GM12878 (cell line): ENCODE results near the gene PTH2R. TPM values are rescaled to one million over a fixed set of nuclear protein-coding genes. Genes with fewer than 3 reads are reported as not detected.

Experiments used
- ATAC-seq: fragments of 200-7000 bp; cut with Tn5 transposase; 3 replicates; pipeline ENCODE4 v1.9.1; 2020; ENCODE audit warnings: mild to moderate bottlenecking, moderate library complexity
- BruUV-seq: library from RNA; stranded (reverse); fragments of 400-500 nt; replicated peaks from 2 replicates; lab custom pipeline; 2021; lab: Mats Ljungman, UMichigan
- CTCF ChIA-PET: fragments of 300-600 bp; sonication (Branson Sonifier 250); formaldehyde crosslinking; extraction: SDS; loops from one replicate; lab custom pipeline; 2021; ENCODE audit warnings: inconsistent platforms; lab: Yijun Ruan, JAX
- POLR2A ChIA-PET: fragments of 350-600 bp; formaldehyde crosslinking; extraction: SDS; loops from one replicate; lab custom pipeline; 2021; ENCODE audit warnings: inconsistent platforms; lab: Charles Lee
- RAD21 ChIA-PET: fragments of 300-600 bp; sonication (Branson Sonifier 250); formaldehyde crosslinking; loops from one replicate; lab custom pipeline; 2023; ENCODE audit warnings: antibody characterized with exemption; ENCODE audit not compliant: unreplicated experiment; lab: Charles Lee
- SMC1A ChIA-PET: fragments of 300-600 bp; sonication (Branson Sonifier 250); formaldehyde crosslinking; loops from one replicate; lab custom pipeline; 2023; ENCODE audit not compliant: unreplicated experiment, uncharacterized antibody; lab: Charles Lee
- DNase-seq: peaks from one replicate; pipeline ENCODE4 v3.0.0-alpha.2; 2011; ENCODE audit warnings: low read depth, low spot score
- FAIRE-seq: peaks from 3 replicates; lab custom pipeline; 2011; peaks lifted over from hg19 to GRCh38; lab: Jason Lieb, UNC
- H2AFZ ChIP-seq: 2 replicates; pipeline ENCODE4 v1.6.0; 2011; ENCODE audit warnings: low read depth, low read length, control low read depth; ENCODE audit not compliant: control insufficient read depth
- H3K27ac ChIP-seq: 2 replicates; pipeline ENCODE4 v1.5.1; 2011; ENCODE audit warnings: control low read depth; ENCODE audit not compliant: control insufficient read depth, insufficient read depth
- H3K27me3 ChIP-seq, 2 experiments: replicated peaks in 1 of 2; 2 replicates each; pipeline versions ENCODE4 v1.6.0 to v1.6.1; 2011; ENCODE audit warnings: low read length in 1 of 2; ENCODE audit not compliant: control insufficient read depth in 2 of 2, insufficient read depth in 2 of 2
- H3K36me3 ChIP-seq, 2 experiments: 2 replicates each; pipeline ENCODE4 v1.5.1; 2011; ENCODE audit warnings: low read length in 1 of 2; ENCODE audit not compliant: control insufficient read depth in 2 of 2, insufficient read depth in 2 of 2
- H3K4me1 ChIP-seq: 2 replicates; pipeline ENCODE4 v1.6.1; 2011; ENCODE audit warnings: mild to moderate bottlenecking, low read length, moderate library complexity, mixed read lengths; ENCODE audit not compliant: control insufficient read depth, insufficient read depth
- H3K4me2 ChIP-seq: 2 replicates; pipeline ENCODE4 v1.6.0; 2011; ENCODE audit warnings: control low read depth; ENCODE audit not compliant: control insufficient read depth, insufficient read depth
- H3K4me3 ChIP-seq: fragments of 200-600 bp; sonication (generic); 2 replicates; pipeline ENCODE4 v1.5.1; 2016
- H3K79me2 ChIP-seq: 2 replicates; pipeline ENCODE4 v1.6.0; 2011; ENCODE audit warnings: low read length; ENCODE audit not compliant: control insufficient read depth, insufficient read depth
- H3K9ac ChIP-seq: 2 replicates; pipeline ENCODE4 v1.8.0; 2011; ENCODE audit warnings: low read length, control low read depth, mixed read lengths; ENCODE audit not compliant: control insufficient read depth, insufficient read depth
- H3K9me3 ChIP-seq: replicated peaks from 3 replicates; pipeline ENCODE4 v1.5.1; 2011; ENCODE audit warnings: mild to moderate bottlenecking, low read length; ENCODE audit not compliant: control insufficient read depth, insufficient read depth
- H4K20me1 ChIP-seq: 2 replicates; pipeline ENCODE4 v1.6.0; 2011; ENCODE audit not compliant: control insufficient read depth, insufficient read depth
- BMI1 ChIP-seq: fragments of 450-650 bp; IDR thresholded peaks from 2 replicates; pipeline ENCODE4 v1.6.1; 2016; ENCODE audit warnings: mild to moderate bottlenecking, moderate library complexity, borderline replicate concordance
- ETV6 ChIP-seq, 2 experiments: fragments of 450-650 bp in 1 of 2; IDR thresholded peaks in 1 of 2; conservative IDR thresholded peaks in 1 of 2; 2 replicates each; pipeline ENCODE4 v1.6.1; 2014; ENCODE audit warnings: antibody characterized with exemption in 1 of 2, borderline replicate concordance in 1 of 2, low read depth in 1 of 2, mild to moderate bottlenecking in 1 of 2, moderate library complexity in 1 of 2
- HDAC2 ChIP-seq: fragments of 200-600 bp; sonication (generic); IDR thresholded peaks from 2 replicates; pipeline ENCODE4 v1.6.1; 2017
- IKZF1 ChIP-seq: fragments of 450-650 bp; conservative IDR thresholded peaks from 2 replicates; pipeline ENCODE4 v1.6.1; 2017; ENCODE audit warnings: antibody characterized with exemption, mild to moderate bottlenecking
- JUND ChIP-seq: IDR thresholded peaks from 2 replicates; pipeline ENCODE4 v1.6.1; 2012; ENCODE audit warnings: low read depth, mild to moderate bottlenecking, low read length, improper control_type of control experiment, moderate library complexity
- STAT3 ChIP-seq: IDR thresholded peaks from 2 replicates; pipeline ENCODE4 v1.6.1; 2011; ENCODE audit warnings: low read depth, low read length, improper control_type of control experiment
- SUPT20H ChIP-seq: IDR thresholded peaks from 2 replicates; pipeline ENCODE4 v1.6.1; 2011; ENCODE audit warnings: low read depth, mild to moderate bottlenecking, low read length, moderate library complexity, borderline replicate concordance; ENCODE audit not compliant: control insufficient read depth
- TARDBP ChIP-seq: IDR thresholded peaks from 2 replicates; pipeline ENCODE4 v1.6.1; 2016; ENCODE audit warnings: borderline replicate concordance
- WGBS: methylation state at CpG from one replicate; pipeline ENCODE4 v1.1.6; 2016; ENCODE audit warnings: low lambda C conversion rate; ENCODE audit not compliant: insufficient replicate concordance, insufficient coverage; ENCODE audit errors: missing lambda C conversion rate; 5-methylcytosine and 5-hydroxymethylcytosine counted together
- in situ Hi-C: fragments of 300-500 bp; cut with MboI; formaldehyde crosslinking; loops from 9 replicates; pipeline ENCODE4 v1.14.3; 2018; ENCODE audit warnings: mixed read lengths
- intact Hi-C: fragments of 100-400 bp; cut with micrococcal nuclease; formaldehyde crosslinking; loops from one replicate; pipeline ENCODE4 v1.14.2; 2022; ENCODE audit not compliant: unreplicated experiment
- polyA plus RNA-seq, 11 experiments: library from polyadenylated mRNA; depleted of rRNA in 4 of 11; unstranded in 6 of 11; stranded (reverse) in 5 of 11; fragments of >200 nt; fragmentation: Nextera tagmentation in 4 of 11; fragmentation: Illumina TruSeq in 1 of 11; extraction: Ambion mirVana in 4 of 11; extraction: Trizol in 1 of 11; gene quantifications; 1 replicate in 1 of 11; 2 replicates in 10 of 11; pipeline versions ENCODE4 v1.2.1 to v1.2.3, GENCODE V29; 2011 to 2016; ENCODE audit warnings: inconsistent platforms in 2 of 11, missing spikeins in 2 of 11, low read depth in 1 of 11
- total RNA-seq, 4 experiments: library from RNA; depleted of rRNA in 3 of 4; stranded (reverse); fragments of >200 nt in 3 of 4; fragmentation: Illumina TruSeq in 1 of 4; extraction: Trizol in 1 of 4; gene quantifications; 2 replicates each; pipeline versions ENCODE4 v1.2.1 to v1.2.3, GENCODE V29; 2013 to 2021
- TF ChIP-seq, protein P1 (sequence below): fragments of 450-650 bp; IDR thresholded peaks from 2 replicates; pipeline ENCODE4 v1.6.1; 2014; ENCODE audit warnings: mild to moderate bottlenecking
- TF ChIP-seq, protein P2 (sequence below): fragments of 450-650 bp; IDR thresholded peaks from 2 replicates; pipeline ENCODE4 v1.6.1; 2016; ENCODE audit warnings: mild to moderate bottlenecking

PTH2R gene
- total and polyA plus RNA-seq, 10 of the 15 experiments (the other 5 are each of a cell fraction or from before 2014, with no cell fraction given) = 0.01 to 0.06 (median 0.03) TPM; not detected in 7

DNA sequence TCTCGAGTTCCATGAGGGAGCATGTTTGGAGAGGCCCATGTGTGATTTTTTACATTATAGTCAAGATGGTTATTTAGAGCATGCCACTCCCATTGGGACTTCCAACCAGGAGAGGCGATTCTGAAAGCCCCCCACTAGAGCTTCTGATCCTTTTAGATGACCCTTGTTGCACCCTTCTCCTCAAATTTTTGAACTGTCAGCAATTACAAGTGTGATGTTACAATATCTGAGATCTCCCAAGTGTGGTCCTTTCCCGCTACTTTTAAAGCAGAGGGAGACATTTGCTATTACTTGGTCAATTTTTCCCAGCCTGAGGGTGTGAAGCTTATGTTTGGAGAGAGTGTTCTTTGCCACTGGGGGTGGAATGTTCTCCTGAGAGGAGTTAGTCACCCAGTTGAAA lies 16.7 kb upstream of the PTH2R start:
- ChIA-PET CTCF (no interaction called here), POLR2A (no interaction called here), RAD21 (no interaction called here), SMC1A (interaction anchor here (1.0 to 1.3 kb wide), 3 partner anchors 8 to 13 kb away, joined by 3 to 5 read pairs (median 3); no protein-coding TSS in a partner anchor)
- intact Hi-C loops = loop anchor here (10.0 kb wide), 1 partner anchor 1035 kb away; the partner anchor contains the start of gene MAP2
- Histone ChIP-seq H3K79me2 (no peaks in the 10 kb centered on the region), H3K27me3 (no peaks in the 10 kb centered on the region), H3K4me2 (no peak overlapping the region), H3K4me3 (no peak overlapping the region), H3K4me1 (no peaks in the 10 kb centered on the region), H4K20me1 (no peaks in the 10 kb centered on the region), H3K36me3 (no peaks in the 10 kb centered on the region), H3K27ac (no peak overlapping the region), H2AFZ (no peak overlapping the region), H3K9ac (no peak overlapping the region), H3K9me3 (peaks cover 11% of the 10 kb centered on the region; the same call in 2 of the 3 replicates)
- DNase-seq (no peak), FAIRE-seq (no peak), ATAC-seq (no peak)
- BruUV-seq = no TSS peak
- WGBS = 0% methylated on average over 3 of the region's 3 CpGs
- TF ChIP-seq BMI1 (no peak), SUPT20H (no peak), ETV6 (conservative IDR thresholded peaks at IDR 0.05 in 1 of 2, IDR thresholded peaks at IDR 0.05 in 1 of 2; ENCODE audit: borderline replicate concordance in 1 of 2, low read depth in 1 of 2) (no peak), TARDBP (no peak), HDAC2 (no peak), IKZF1 (no peak), JUND (no peak), STAT3 (no peak)
- TF ChIP-seq, protein P1, sequence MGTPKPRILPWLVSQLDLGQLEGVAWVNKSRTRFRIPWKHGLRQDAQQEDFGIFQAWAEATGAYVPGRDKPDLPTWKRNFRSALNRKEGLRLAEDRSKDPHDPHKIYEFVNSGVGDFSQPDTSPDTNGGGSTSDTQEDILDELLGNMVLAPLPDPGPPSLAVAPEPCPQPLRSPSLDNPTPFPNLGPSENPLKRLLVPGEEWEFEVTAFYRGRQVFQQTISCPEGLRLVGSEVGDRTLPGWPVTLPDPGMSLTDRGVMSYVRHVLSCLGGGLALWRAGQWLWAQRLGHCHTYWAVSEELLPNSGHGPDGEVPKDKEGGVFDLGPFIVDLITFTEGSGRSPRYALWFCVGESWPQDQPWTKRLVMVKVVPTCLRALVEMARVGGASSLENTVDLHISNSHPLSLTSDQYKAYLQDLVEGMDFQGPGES = no peak
- TF ChIP-seq, protein P2, sequence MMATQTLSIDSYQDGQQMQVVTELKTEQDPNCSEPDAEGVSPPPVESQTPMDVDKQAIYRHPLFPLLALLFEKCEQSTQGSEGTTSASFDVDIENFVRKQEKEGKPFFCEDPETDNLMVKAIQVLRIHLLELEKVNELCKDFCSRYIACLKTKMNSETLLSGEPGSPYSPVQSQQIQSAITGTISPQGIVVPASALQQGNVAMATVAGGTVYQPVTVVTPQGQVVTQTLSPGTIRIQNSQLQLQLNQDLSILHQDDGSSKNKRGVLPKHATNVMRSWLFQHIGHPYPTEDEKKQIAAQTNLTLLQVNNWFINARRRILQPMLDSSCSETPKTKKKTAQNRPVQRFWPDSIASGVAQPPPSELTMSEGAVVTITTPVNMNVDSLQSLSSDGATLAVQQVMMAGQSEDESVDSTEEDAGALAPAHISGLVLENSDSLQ = no peak
- in situ Hi-C loops = loop anchor here (25.0 kb wide), 2 partner anchors 1172 to 1797 kb away; no protein-coding TSS in a partner anchor
